ENCODE data around the gene FGB. TPM values are rescaled to one million over a fixed set of nuclear protein-coding genes. Genes with fewer than 3 reads are reported as not detected.

FGB gene
- total and polyA plus RNA-seq, 9 of the 15 experiments (the other 6 are each of a cell fraction or from before 2014, with no cell fraction given), result 0.07 to 1.9 (median 0.13) TPM; not detected in 6

DNA sequence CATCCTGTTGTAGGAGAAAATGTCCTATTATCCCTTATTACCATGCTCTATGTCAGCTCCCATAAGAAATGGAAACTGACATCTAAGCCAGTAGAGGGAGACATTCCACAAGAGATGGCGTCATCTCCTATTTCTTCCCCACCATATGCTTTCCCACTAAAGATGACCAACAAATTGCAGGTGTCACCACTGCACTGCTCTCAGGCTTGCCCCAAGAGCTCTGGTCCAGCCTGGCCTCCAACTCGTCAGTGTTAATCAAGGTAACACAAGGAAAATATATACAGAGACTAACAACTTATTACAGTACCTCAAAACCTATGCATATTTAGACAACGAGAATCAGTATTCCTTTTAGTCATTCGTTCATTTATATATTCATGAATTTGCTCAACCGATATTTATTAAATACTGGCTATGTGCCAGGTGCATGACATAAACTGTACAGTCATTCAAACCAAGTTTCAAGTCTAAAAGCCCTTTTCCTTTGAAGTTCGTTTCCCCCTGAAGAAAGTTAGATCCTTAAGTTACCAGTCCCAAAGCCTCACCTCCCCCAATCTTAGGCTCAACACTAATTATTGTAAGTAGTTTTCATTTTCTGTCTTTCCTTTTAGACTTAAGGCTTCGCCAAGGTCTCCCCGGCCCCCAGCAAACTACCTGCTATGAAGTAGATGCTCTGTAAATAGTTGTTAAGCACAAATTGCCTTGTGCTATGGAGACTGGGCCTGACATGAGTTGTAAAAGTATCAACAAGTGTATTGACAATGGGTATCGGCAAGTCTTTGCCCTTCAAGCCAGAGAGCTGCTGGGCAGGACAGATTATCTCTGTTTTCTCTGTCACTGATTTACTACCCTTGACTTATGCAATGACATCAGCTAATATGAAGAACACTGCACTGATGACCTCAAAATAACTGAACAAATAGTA is 3.1 kb upstream of the FGB start (continued):
- no peak for TF ChIP-seq ZNF780A (CRISPR knock-in tag; IDR thresholded peaks at IDR 0.05)
- TF ChIP-seq ZKSCAN3 (CRISPR knock-in tag; IDR thresholded peaks at IDR 0.05), result no peak
- no peak for TF ChIP-seq FOXM1 (IDR thresholded peaks at IDR 0.05; ENCODE audit: low read depth)
- TF ChIP-seq FOXM1 (CRISPR knock-in tag; IDR thresholded peaks at IDR 0.05; ENCODE audit: low read depth), result no peak
- peak in 1 of 3 experiments; percentile 28 for TF ChIP-seq YY1 (IDR thresholded peaks at IDR 0.05; ENCODE audit: borderline replicate concordance in 1 of 3, control insufficient read depth in 1 of 3, extremely low read depth in 1 of 3, insufficient read depth in 3 of 3, insufficient read length in 1 of 3, insufficient replicate concordance in 2 of 3, low read depth in 1 of 3, low read length in 2 of 3)
- TF ChIP-seq ZNF146 (CRISPR knock-in tag; IDR thresholded peaks at IDR 0.05; ENCODE audit: unreplicated experiment), result no peak
- TF ChIP-seq DACH1 (IDR thresholded peaks at IDR 0.05; ENCODE audit: partially characterized antibody), result no peak
- TF ChIP-seq EZH2 (IDR thresholded peaks at IDR 0.05; ENCODE audit: borderline replicate concordance, low read depth, low read length), result no peak
- TF ChIP-seq, protein P1, sequence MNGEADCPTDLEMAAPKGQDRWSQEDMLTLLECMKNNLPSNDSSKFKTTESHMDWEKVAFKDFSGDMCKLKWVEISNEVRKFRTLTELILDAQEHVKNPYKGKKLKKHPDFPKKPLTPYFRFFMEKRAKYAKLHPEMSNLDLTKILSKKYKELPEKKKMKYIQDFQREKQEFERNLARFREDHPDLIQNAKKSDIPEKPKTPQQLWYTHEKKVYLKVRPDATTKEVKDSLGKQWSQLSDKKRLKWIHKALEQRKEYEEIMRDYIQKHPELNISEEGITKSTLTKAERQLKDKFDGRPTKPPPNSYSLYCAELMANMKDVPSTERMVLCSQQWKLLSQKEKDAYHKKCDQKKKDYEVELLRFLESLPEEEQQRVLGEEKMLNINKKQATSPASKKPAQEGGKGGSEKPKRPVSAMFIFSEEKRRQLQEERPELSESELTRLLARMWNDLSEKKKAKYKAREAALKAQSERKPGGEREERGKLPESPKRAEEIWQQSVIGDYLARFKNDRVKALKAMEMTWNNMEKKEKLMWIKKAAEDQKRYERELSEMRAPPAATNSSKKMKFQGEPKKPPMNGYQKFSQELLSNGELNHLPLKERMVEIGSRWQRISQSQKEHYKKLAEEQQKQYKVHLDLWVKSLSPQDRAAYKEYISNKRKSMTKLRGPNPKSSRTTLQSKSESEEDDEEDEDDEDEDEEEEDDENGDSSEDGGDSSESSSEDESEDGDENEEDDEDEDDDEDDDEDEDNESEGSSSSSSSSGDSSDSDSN (IDR thresholded peaks at IDR 0.05; ENCODE audit: borderline replicate concordance in 1 of 2, low read depth in 2 of 2, low read length in 2 of 2), result no peak
- no peak for TF ChIP-seq TCF3 (CRISPR knock-in tag; IDR thresholded peaks at IDR 0.05)
- TF ChIP-seq POLR2H (tag; IDR thresholded peaks at IDR 0.05; ENCODE audit: low read depth), result no peak
- TF ChIP-seq RBM39 (optimal IDR thresholded peaks at IDR 0.05; ENCODE audit: low read depth, low read length), result no peak
- no peak for TF ChIP-seq ELF2 (CRISPR knock-in tag; IDR thresholded peaks at IDR 0.05)
- no peak for TF ChIP-seq NFE2 (IDR thresholded peaks at IDR 0.05; ENCODE audit: low read depth)
- TF ChIP-seq, protein P2, sequence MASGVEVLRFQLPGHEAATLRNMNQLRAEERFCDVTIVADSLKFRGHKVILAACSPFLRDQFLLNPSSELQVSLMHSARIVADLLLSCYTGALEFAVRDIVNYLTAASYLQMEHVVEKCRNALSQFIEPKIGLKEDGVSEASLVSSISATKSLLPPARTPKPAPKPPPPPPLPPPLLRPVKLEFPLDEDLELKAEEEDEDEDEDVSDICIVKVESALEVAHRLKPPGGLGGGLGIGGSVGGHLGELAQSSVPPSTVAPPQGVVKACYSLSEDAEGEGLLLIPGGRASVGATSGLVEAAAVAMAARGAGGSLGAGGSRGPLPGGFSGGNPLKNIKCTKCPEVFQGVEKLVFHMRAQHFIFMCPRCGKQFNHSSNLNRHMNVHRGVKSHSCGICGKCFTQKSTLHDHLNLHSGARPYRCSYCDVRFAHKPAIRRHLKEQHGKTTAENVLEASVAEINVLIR (CRISPR knock-in tag; IDR thresholded peaks at IDR 0.05), result no peak
- TF ChIP-seq, protein P3, sequence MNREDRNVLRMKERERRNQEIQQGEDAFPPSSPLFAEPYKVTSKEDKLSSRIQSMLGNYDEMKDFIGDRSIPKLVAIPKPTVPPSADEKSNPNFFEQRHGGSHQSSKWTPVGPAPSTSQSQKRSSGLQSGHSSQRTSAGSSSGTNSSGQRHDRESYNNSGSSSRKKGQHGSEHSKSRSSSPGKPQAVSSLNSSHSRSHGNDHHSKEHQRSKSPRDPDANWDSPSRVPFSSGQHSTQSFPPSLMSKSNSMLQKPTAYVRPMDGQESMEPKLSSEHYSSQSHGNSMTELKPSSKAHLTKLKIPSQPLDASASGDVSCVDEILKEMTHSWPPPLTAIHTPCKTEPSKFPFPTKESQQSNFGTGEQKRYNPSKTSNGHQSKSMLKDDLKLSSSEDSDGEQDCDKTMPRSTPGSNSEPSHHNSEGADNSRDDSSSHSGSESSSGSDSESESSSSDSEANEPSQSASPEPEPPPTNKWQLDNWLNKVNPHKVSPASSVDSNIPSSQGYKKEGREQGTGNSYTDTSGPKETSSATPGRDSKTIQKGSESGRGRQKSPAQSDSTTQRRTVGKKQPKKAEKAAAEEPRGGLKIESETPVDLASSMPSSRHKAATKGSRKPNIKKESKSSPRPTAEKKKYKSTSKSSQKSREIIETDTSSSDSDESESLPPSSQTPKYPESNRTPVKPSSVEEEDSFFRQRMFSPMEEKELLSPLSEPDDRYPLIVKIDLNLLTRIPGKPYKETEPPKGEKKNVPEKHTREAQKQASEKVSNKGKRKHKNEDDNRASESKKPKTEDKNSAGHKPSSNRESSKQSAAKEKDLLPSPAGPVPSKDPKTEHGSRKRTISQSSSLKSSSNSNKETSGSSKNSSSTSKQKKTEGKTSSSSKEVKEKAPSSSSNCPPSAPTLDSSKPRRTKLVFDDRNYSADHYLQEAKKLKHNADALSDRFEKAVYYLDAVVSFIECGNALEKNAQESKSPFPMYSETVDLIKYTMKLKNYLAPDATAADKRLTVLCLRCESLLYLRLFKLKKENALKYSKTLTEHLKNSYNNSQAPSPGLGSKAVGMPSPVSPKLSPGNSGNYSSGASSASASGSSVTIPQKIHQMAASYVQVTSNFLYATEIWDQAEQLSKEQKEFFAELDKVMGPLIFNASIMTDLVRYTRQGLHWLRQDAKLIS (CRISPR knock-in tag; IDR thresholded peaks at IDR 0.05), result no peak
- TF ChIP-seq JUN (IDR thresholded peaks at IDR 0.05; ENCODE audit: borderline replicate concordance, low read depth, low read length), result peak; percentile 31; the same call in 1 of the 2 replicates
- TF ChIP-seq JUN (CRISPR knock-in tag; IDR thresholded peaks at IDR 0.05; ENCODE audit: borderline replicate concordance), result no peak
- no peak for TF ChIP-seq ZEB2 (IDR thresholded peaks at IDR 0.05)
- no peak for TF ChIP-seq FOXP1 (CRISPR knock-in tag; IDR thresholded peaks at IDR 0.05)
- TF ChIP-seq ADNP (tag; IDR thresholded peaks at IDR 0.05), result no peak

Measured in K562 (cell line).